Nephron progenitor cell (in vitro differentiated cells): ENCODE data around the gene PCDHA13.

ENCODE experiments used
- DNase-seq: peaks from one replicate; pipeline ENCODE4 v3.0.0; 2021
- H3K27ac Mint-ChIP-seq: 2 replicates; pipeline ENCODE4 v1.8.0; 2021; ENCODE audit warnings: mild to moderate bottlenecking, moderate library complexity, mixed read lengths
- H3K27me3 Mint-ChIP-seq: 2 replicates; pipeline ENCODE4 v1.8.0; 2021; ENCODE audit warnings: mild to moderate bottlenecking, low read depth, mixed read lengths; ENCODE audit not compliant: poor library complexity
- H3K36me3 Mint-ChIP-seq: 2 replicates; pipeline ENCODE4 v1.8.0; 2021; ENCODE audit warnings: low read depth, mixed read lengths
- H3K4me1 Mint-ChIP-seq: 2 replicates; pipeline ENCODE4 v1.8.0; 2021; ENCODE audit warnings: mixed read lengths
- H3K4me3 Mint-ChIP-seq: 2 replicates; pipeline ENCODE4 v1.8.0; 2021; ENCODE audit warnings: mild to moderate bottlenecking, moderate library complexity, mixed read lengths
- H3K9me3 Mint-ChIP-seq: 2 replicates; pipeline ENCODE4 v1.8.0; 2021; ENCODE audit warnings: mild to moderate bottlenecking, moderate library complexity, mixed read lengths
- CTCF ChIP-seq: fragments of 200-600 bp; sonication (generic); IDR thresholded peaks from 2 replicates; pipeline ENCODE4 v1.5.0; 2021; ENCODE audit warnings: antibody characterized with exemption

The PCDHA13 gene

GRCh38 chr5:140883373-140883772 lies 1.4 kb downstream of the PCDHA13 start:
- H3K27ac Mint-ChIP-seq, result no peak overlapping the region
- TF ChIP-seq CTCF, result no peak
- no peaks in the 10 kb centered on the region for H3K27me3 Mint-ChIP-seq
- no peaks in the 10 kb centered on the region for H3K4me1 Mint-ChIP-seq
- no peak overlapping the region for H3K4me3 Mint-ChIP-seq
- no peak for DNase-seq
- peaks cover 66% of the 10 kb centered on the region for H3K9me3 Mint-ChIP-seq
- peaks cover 77% of the 10 kb centered on the region for H3K36me3 Mint-ChIP-seq

- no peak overlapping the region for H3K4me3 Mint-ChIP-seq
- H3K4me1 Mint-ChIP-seq, result no peaks in the 10 kb centered on the region
- H3K27ac Mint-ChIP-seq, result no peak overlapping the region
- TF ChIP-seq CTCF, result no peak
- H3K36me3 Mint-ChIP-seq, result peaks cover 70% of the 10 kb centered on the region
- peaks cover 60% of the 10 kb centered on the region for H3K9me3 Mint-ChIP-seq
- no peak for DNase-seq
- no peaks in the 10 kb centered on the region for H3K27me3 Mint-ChIP-seq
These were observed 2.2 kb downstream of the PCDHA13 start for GRCh38 chr5:140883927-140884697.

GRCh38 chr5:140916325-140916724 lies 34.4 kb downstream of the PCDHA13 start:
- Mint-ChIP-seq H3K36me3 (peaks cover 29% of the 10 kb centered on the region), H3K27ac (no peak overlapping the region), H3K4me1 (no peaks in the 10 kb centered on the region), H3K4me3 (no peak overlapping the region), H3K9me3 (peaks cover 35% of the 10 kb centered on the region), H3K27me3 (peaks cover 8% of the 10 kb centered on the region)
- DNase-seq, result no peak
- no peak for TF ChIP-seq CTCF

- H3K27me3 Mint-ChIP-seq, result peaks cover 59% of the 10 kb centered on the region
- H3K27ac Mint-ChIP-seq, result no peak overlapping the region
- H3K4me1 Mint-ChIP-seq, result peaks cover 22% of the 10 kb centered on the region
- no peaks in the 10 kb centered on the region for H3K9me3 Mint-ChIP-seq
- peaks cover 3% of the 10 kb centered on the region for H3K36me3 Mint-ChIP-seq
- no peak overlapping the region for H3K4me3 Mint-ChIP-seq
- no peak for TF ChIP-seq CTCF
- DNase-seq, result no peak
These were observed 41.7 kb downstream of the PCDHA13 start for GRCh38 chr5:140923601-140924000.

GRCh38 chr5:140925806-140926442 lies 44.0 kb downstream of the PCDHA13 start, which contains the start of gene PCDHAC1:
Gene PCDHAC1, plus strand, starts transcription at chr5:140926299. Its CDS starts 594 bp downstream, at chr5:140926893.
- Mint-ChIP-seq H3K27me3 (peaks cover 65% of the 10 kb centered on the region), H3K36me3 (peaks cover 9% of the 10 kb centered on the region), H3K27ac (no peak within 1 kb of the TSS), H3K4me1 (peaks cover 22% of the 10 kb centered on the region), H3K9me3 (no peaks in the 10 kb centered on the region), H3K4me3 (peak within 1 kb of the TSS; percentile 81)
- TF ChIP-seq CTCF, result no peak
- DNase-seq, result peak; percentile 76
